Naive thymus-derived CD4-positive, alpha-beta T cell (primary cell): ENCODE measurements around the gene TRAPPC2L. TPM values are rescaled to one million over a fixed set of nuclear protein-coding genes. Genes with fewer than 3 reads are reported as not detected.

Source experiments
- ATAC-seq: fragments of 150-1000 bp; cut with Tn5 transposase; 2 replicates; pipeline ENCODE4 v1.10.0; 2021; ENCODE audit warnings: mild to moderate bottlenecking, moderate library complexity
- CTCF ChIA-PET: fragments of 350-600 bp; sonication (Branson Sonifier 250); formaldehyde crosslinking; loops from one replicate; lab custom pipeline; 2021; ENCODE audit warnings: antibody characterized with exemption; lab: Charles Lee
- POLR2A ChIA-PET: fragments of 350-600 bp; sonication (Branson Sonifier 250); formaldehyde crosslinking; loops from one replicate; lab custom pipeline; 2021; ENCODE audit warnings: antibody characterized with exemption, inconsistent platforms; lab: Charles Lee
- DNase-seq, 9 donors: peaks; one replicate each; pipeline versions ENCODE4 v3.0.0 to v3.0.0-alpha.2; 2020 to 2022; ENCODE audit warnings: mixed read lengths in 1 of 9
- H3K27ac ChIP-seq: one replicate; pipeline ENCODE4 v1.7.0; 2013; ENCODE audit warnings: mild to moderate bottlenecking, low read depth, low read length, moderate library complexity
- H3K27me3 ChIP-seq, 2 donors: one replicate each; pipeline ENCODE4 v1.7.0; 2013; ENCODE audit warnings: low read length in 2 of 2, mild to moderate bottlenecking in 2 of 2, moderate library complexity in 2 of 2; ENCODE audit not compliant: control insufficient read depth in 2 of 2, insufficient read depth in 2 of 2
- H3K36me3 ChIP-seq, 3 experiments: 1 replicate in 2 of 3; 2 replicates in 1 of 3; pipeline ENCODE4 v1.7.0; 2013; ENCODE audit warnings: low read length in 3 of 3, mild to moderate bottlenecking in 3 of 3, moderate library complexity in 1 of 3; ENCODE audit not compliant: insufficient read depth in 3 of 3, control insufficient read depth in 2 of 3
- H3K4me1 ChIP-seq, 2 donors: one replicate each; pipeline ENCODE4 v1.7.0; 2013; ENCODE audit warnings: low read length in 2 of 2, mild to moderate bottlenecking in 2 of 2, moderate library complexity in 1 of 2; ENCODE audit not compliant: control insufficient read depth in 2 of 2, insufficient read depth in 2 of 2
- H3K4me3 ChIP-seq: 2 replicates; pipeline ENCODE4 v1.7.0; 2013; ENCODE audit warnings: mild to moderate bottlenecking, low read length
- H3K9me3 ChIP-seq, 3 experiments: 1 replicate in 2 of 3; 2 replicates in 1 of 3; pipeline ENCODE4 v1.7.0; 2013; ENCODE audit warnings: low read length in 3 of 3; ENCODE audit not compliant: control insufficient read depth in 2 of 3
- H3K27ac Mint-ChIP-seq, 9 donors: one replicate each; pipeline ENCODE4 v1.8.0; 2020 to 2022; ENCODE audit warnings: mixed read lengths in 9 of 9, mild to moderate bottlenecking in 8 of 9, moderate library complexity in 5 of 9, inconsistent platforms in 2 of 9
- H3K27me3 Mint-ChIP-seq, 5 donors: one replicate each; pipeline ENCODE4 v1.8.0; 2021 to 2022; ENCODE audit warnings: mixed read lengths in 5 of 5, mild to moderate bottlenecking in 1 of 5
- H3K36me3 Mint-ChIP-seq, 5 donors: one replicate each; pipeline ENCODE4 v1.8.0; 2020 to 2022; ENCODE audit warnings: mixed read lengths in 5 of 5, mild to moderate bottlenecking in 3 of 5, inconsistent platforms in 1 of 5
- H3K4me1 Mint-ChIP-seq, 7 donors: one replicate each; pipeline ENCODE4 v1.8.0; 2020 to 2022; ENCODE audit warnings: mixed read lengths in 7 of 7, mild to moderate bottlenecking in 3 of 7, inconsistent platforms in 1 of 7
- H3K4me3 Mint-ChIP-seq, 10 donors: one replicate each; pipeline ENCODE4 v1.8.0; 2020 to 2022; ENCODE audit warnings: mild to moderate bottlenecking in 10 of 10, mixed read lengths in 10 of 10, moderate library complexity in 6 of 10, inconsistent platforms in 2 of 10
- H3K9me3 Mint-ChIP-seq, 11 donors: one replicate each; pipeline ENCODE4 v1.8.0; 2020 to 2022; ENCODE audit warnings: mixed read lengths in 11 of 11, mild to moderate bottlenecking in 4 of 11, inconsistent platforms in 1 of 11, moderate library complexity in 1 of 11
- intact Hi-C, 2 donors: fragments of 100-400 bp; cut with micrococcal nuclease; formaldehyde crosslinking; loops; one replicate each; pipeline ENCODE4 v1.15.1; 2023
- polyA plus RNA-seq, 2 donors: library from polyadenylated mRNA; unstranded; fragments of 300-500 nt; fragmentation: Illumina TruSeq; gene quantifications; one replicate each; pipeline ENCODE4 v1.2.3, GENCODE V29; 2021
- total RNA-seq, 6 experiments: library from RNA in 5 of 6; stranded (reverse) in 5 of 6; gene quantifications; 1 replicate in 5 of 6; 2 replicates in 1 of 6; pipeline ENCODE4 v1.2.3 and lab custom pipeline; 2021 to 2026

Gene TRAPPC2L
- total and polyA plus RNA-seq, 7 experiments from 2014 or later = 32.3 to 112 (median 69.1) TPM

DNA sequence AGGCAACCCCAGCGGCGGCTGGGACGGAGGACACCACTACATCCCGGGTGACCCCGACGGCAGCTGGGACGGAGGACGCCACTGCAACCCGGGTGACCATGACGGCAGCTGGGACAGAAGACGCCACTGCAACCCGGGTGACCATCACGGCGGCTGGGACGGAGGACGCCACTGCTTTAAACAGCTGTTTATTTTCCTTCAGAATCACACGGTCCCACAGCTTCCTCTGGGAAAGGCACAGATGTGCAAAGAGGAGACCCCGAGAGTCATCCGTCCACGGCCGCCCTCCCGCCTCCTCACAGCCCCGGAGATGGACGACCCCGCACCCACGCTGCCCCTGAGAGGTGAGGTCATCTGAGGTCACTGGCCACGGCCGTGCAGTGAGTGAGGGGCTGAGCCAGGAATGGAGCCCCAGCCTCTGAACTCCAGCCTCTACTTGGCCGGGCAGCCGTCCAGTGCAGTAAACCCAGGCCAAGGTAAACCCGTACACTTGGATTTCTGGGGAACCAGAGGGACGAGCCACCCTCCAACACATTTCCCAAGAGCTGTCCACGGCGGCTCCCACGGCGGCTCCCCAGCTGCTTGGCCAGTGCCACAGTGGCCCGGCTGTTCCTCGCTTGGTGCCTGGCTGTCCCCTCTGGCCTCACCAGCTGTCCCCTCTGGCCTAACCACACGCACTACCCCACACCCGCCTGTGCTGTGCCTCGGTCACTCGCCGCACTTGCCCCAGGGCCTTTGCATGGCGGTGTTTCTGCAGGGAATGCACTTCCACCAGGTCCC is 52.7 kb downstream of the TRAPPC2L start:
- Mint-ChIP-seq H3K27ac (no peak overlapping the region), H3K9me3 (peaks cover 0 to 6% (median 0%) of the 10 kb centered on the region in 11 donors), H3K36me3 (no peaks in the 10 kb centered on the region), H3K27me3 (peaks cover 0 to 6% (median 0%) of the 10 kb centered on the region in 5 donors), H3K4me1 (peaks cover 0 to 4% (median 0%) of the 10 kb centered on the region in 7 donors), H3K4me3 (no peak overlapping the region)
- CTCF ChIA-PET = no interaction called here
- Histone ChIP-seq H3K27me3 (no peaks in the 10 kb centered on the region), H3K36me3 (no peaks in the 10 kb centered on the region), H3K4me1 (no peaks in the 10 kb centered on the region), H3K9me3 (no peaks in the 10 kb centered on the region), H3K4me3 (no peak overlapping the region), H3K27ac (no peak overlapping the region)
- ATAC-seq = no peak
- POLR2A ChIA-PET = no interaction called here
- DNase-seq = no peak
- intact Hi-C loops = no loop called here

DNA sequence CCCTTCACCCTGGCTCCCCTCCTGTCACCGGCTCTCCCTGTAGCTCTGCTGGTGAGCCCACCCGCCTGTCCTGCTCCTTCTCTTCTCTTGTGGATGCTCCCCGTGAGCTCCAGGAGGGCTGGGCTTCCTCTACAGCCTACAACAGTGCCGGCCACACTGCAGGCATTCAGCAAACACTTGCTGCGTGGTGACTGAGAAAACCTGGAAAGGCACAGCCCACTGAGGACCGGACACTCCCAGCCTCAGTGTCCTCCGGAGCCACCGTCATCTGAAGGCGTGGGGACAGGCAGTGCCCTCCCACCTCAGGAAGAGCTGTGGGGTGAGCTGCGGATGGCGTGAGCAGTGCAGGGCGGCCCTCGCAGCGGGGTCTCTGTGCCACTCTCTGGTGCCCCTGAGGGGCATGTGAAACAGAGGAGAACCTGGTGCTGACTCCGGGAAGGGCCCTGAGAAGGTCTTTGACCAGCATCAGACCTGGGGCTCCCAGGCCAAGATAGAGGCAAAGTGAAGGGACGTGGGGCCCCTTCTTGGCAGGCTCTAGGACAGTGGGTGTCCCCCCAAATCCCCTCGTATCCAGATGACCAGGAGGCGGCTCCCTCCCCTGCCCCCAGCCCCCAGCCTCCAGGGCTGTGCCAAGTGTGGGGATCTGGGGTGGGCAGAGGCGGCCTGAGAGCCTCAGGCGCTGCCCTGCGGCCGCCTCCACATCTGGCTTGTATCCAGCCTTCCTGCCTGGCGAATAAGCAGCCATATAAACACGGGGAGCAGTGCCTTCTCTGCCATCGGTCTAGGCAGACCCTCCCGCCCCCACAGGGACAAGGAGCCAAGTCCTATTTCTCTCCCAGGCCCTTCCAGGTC is 53.6 kb downstream of the TRAPPC2L start:
- Mint-ChIP-seq H3K27ac (no peak overlapping the region), H3K27me3 (peaks cover 0 to 6% (median 0%) of the 10 kb centered on the region in 5 donors), H3K4me1 (peaks cover 0 to 4% (median 0%) of the 10 kb centered on the region in 7 donors), H3K4me3 (no peak overlapping the region), H3K9me3 (peaks cover 0 to 6% (median 0%) of the 10 kb centered on the region in 11 donors), H3K36me3 (no peaks in the 10 kb centered on the region)
- H3K36me3 ChIP-seq = no peaks in the 10 kb centered on the region
- CTCF ChIA-PET = no interaction called here
- H3K27me3 ChIP-seq = no peaks in the 10 kb centered on the region
- H3K4me3 ChIP-seq = no peak overlapping the region
- ATAC-seq (no peak), DNase-seq (no peak)
- H3K9me3 ChIP-seq = no peaks in the 10 kb centered on the region
- POLR2A ChIA-PET = no interaction called here
- intact Hi-C loops = no loop called here
- no peaks in the 10 kb centered on the region for H3K4me1 ChIP-seq
- no peak overlapping the region for H3K27ac ChIP-seq

DNA sequence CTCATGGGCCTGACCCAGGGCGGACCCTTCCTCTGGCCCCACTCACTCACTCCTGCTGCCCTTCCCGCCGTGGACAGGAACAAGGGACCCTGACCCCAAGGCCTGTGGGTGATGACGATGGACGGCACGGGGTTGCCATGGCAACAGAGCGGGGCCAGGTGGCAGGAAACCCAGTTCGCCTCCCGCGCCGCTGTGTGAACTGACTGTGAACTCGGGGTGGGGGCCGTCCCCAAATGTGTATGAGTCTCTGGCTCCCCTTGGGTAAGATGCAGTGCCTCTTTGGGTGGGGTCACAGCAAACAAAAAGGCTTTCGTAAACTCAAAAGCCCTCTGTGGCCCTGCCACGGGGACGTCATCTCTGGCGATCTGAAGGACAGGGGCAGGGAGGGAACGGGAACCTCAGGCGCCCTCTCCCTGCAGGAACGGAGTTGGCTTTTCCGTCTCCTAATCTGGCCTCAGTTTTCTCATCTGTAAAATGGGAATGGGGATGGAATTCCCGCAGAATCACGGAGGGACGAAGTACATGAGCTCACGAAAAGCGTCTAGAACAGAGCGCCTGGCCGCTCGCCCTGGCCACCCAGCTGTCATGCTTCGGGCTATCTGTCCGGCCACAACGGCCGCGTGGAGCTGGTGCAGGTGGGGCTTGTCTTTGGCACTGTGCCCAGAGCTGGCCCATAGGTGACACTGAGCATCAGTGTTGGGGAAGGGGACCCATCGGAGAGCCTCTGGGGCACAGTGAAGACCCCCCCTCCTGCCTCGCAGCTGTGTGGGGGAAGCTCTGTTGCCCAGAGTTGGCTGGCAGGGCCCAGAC is 54.4 kb downstream of the TRAPPC2L start:
- Mint-ChIP-seq H3K4me1 (no peaks in the 10 kb centered on the region), H3K27me3 (peaks cover 0 to 6% (median 0%) of the 10 kb centered on the region in 5 donors), H3K4me3 (no peak overlapping the region), H3K27ac (no peak overlapping the region), H3K9me3 (peaks cover 0 to 6% (median 0%) of the 10 kb centered on the region in 11 donors), H3K36me3 (no peaks in the 10 kb centered on the region)
- H3K27me3 ChIP-seq = no peaks in the 10 kb centered on the region
- no peak overlapping the region for H3K27ac ChIP-seq
- CTCF ChIA-PET = no interaction called here
- no peak overlapping the region for H3K4me3 ChIP-seq
- intact Hi-C loops = no loop called here
- no peaks in the 10 kb centered on the region for H3K36me3 ChIP-seq
- POLR2A ChIA-PET = no interaction called here
- ATAC-seq (no peak), DNase-seq (no peak)
- no peaks in the 10 kb centered on the region for H3K9me3 ChIP-seq
- H3K4me1 ChIP-seq = no peaks in the 10 kb centered on the region

DNA sequence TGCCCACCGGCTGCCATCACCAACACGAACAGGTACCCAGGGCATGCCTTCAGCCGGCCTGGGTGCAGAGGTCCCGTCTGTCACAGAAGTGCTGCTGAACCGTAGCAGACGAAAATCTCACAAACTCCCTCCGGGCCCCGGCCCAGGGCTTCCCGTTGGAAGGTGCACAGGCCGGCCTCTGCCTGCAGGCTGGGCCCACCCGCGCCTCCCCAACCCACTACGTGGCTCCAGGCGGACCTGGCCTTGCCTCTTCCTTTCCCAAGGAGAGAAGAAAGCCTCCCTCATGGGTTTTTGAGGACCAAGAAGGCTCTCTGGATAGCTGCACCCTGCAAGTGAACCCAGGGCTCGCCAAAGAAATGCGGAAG is 55.0 kb downstream of the TRAPPC2L start:
- Histone ChIP-seq H3K4me3 (no peak overlapping the region), H3K27ac (no peak overlapping the region), H3K9me3 (no peaks in the 10 kb centered on the region), H3K27me3 (no peaks in the 10 kb centered on the region), H3K4me1 (no peaks in the 10 kb centered on the region), H3K36me3 (no peaks in the 10 kb centered on the region)
- peaks cover 0 to 6% (median 0%) of the 10 kb centered on the region in 11 donors for H3K9me3 Mint-ChIP-seq
- H3K27me3 Mint-ChIP-seq = peaks cover 0 to 6% (median 0%) of the 10 kb centered on the region in 5 donors
- H3K27ac Mint-ChIP-seq = no peak overlapping the region
- no peaks in the 10 kb centered on the region for H3K4me1 Mint-ChIP-seq
- no peaks in the 10 kb centered on the region for H3K36me3 Mint-ChIP-seq
- DNase-seq = no peak
- ChIA-PET POLR2A (no interaction called here), CTCF (no interaction called here)
- no peak overlapping the region for H3K4me3 Mint-ChIP-seq
- intact Hi-C loops = no loop called here
- no peak for ATAC-seq

Other genes with a start within 250 kb of the TRAPPC2L start
- gene IL17C, start 218.6 kb upstream of the TRAPPC2L start, total RNA-seq = under 1 TPM in 1 of 5 experiments, not detected in 4; 0.37 TPM
- not detected for gene IL17C, start 218.6 kb upstream of the TRAPPC2L start, polyA plus RNA-seq
- gene CYBA, start 206.1 kb upstream of the TRAPPC2L start, total RNA-seq = 100 to 1,000 TPM; 240 to 498 (median 281) TPM
- gene CYBA, start 206.1 kb upstream of the TRAPPC2L start, polyA plus RNA-seq = 100 to 1,000 TPM; 454 to 537 TPM
- gene MVD, start 194.0 kb upstream of the TRAPPC2L start, total RNA-seq = 10 to 100 TPM; 37.7 to 66.9 (median 42.7) TPM
- 10 to 100 TPM; 12.9 to 23.5 TPM for gene MVD, start 194.0 kb upstream of the TRAPPC2L start, polyA plus RNA-seq
- gene SNAI3, start 170.6 kb upstream of the TRAPPC2L start, total RNA-seq = 10 to 100 TPM in 1 of 5 experiments, 1 to 10 TPM in 4; 2.7 to 13.0 (median 6.1) TPM
- gene SNAI3, start 170.6 kb upstream of the TRAPPC2L start, polyA plus RNA-seq = 10 to 100 TPM in 1 of 2 donors, 1 to 10 TPM in 1; 6.5 to 13.5 TPM
- 100 to 1,000 TPM in 4 of 5 experiments, 10 to 100 TPM in 1; 99.8 to 324 (median 133) TPM for gene RNF166, start 150.7 kb upstream of the TRAPPC2L start, total RNA-seq
- 10 to 100 TPM; 67.7 to 88.9 TPM for gene RNF166, start 150.7 kb upstream of the TRAPPC2L start, polyA plus RNA-seq
- gene CTU2, start 150.6 kb upstream of the TRAPPC2L start, total RNA-seq = 10 to 100 TPM; 26.0 to 43.3 (median 28.3) TPM
- 10 to 100 TPM; 13.0 to 14.8 TPM for gene CTU2, start 150.6 kb upstream of the TRAPPC2L start, polyA plus RNA-seq
- gene PIEZO1, start 71.9 kb upstream of the TRAPPC2L start, total RNA-seq = 100 to 1,000 TPM in 4 of 5 experiments, 10 to 100 TPM in 1; 84.5 to 237 (median 124) TPM
- gene PIEZO1, start 71.9 kb upstream of the TRAPPC2L start, polyA plus RNA-seq = 10 to 100 TPM in 1 of 2 donors, 1 to 10 TPM in 1; 3.6 to 12.2 TPM
- 10 to 100 TPM in 1 of 5 experiments, 1 to 10 TPM in 1, under 1 TPM in 2, not detected in 1; 0.35 to 79.2 (median 1.6) TPM for gene CDT1, start 53.3 kb upstream of the TRAPPC2L start, total RNA-seq
- gene CDT1, start 53.3 kb upstream of the TRAPPC2L start, polyA plus RNA-seq = under 1 TPM; 0.09 to 0.19 TPM
- 100 to 1,000 TPM; 134 to 178 (median 161) TPM for gene APRT, start 45.2 kb upstream of the TRAPPC2L start, total RNA-seq
- 100 to 1,000 TPM; 446 to 513 TPM for gene APRT, start 45.2 kb upstream of the TRAPPC2L start, polyA plus RNA-seq
- gene GALNS, start 180 bp upstream of the TRAPPC2L start, total RNA-seq = 10 to 100 TPM; 48.6 to 64.3 (median 57.5) TPM
- gene GALNS, start 180 bp upstream of the TRAPPC2L start, polyA plus RNA-seq = 10 to 100 TPM in 1 of 2 donors, 1 to 10 TPM in 1; 9.8 to 11.1 TPM
- not detected for gene PABPN1L, start 9.5 kb downstream of the TRAPPC2L start, total RNA-seq
- gene PABPN1L, start 9.5 kb downstream of the TRAPPC2L start, polyA plus RNA-seq = not detected
- 10 to 100 TPM in 1 of 5 experiments, 1 to 10 TPM in 1, under 1 TPM in 2, not detected in 1; 0.14 to 25.2 (median 3.2) TPM for gene CBFA2T3, start 120.1 kb downstream of the TRAPPC2L start, total RNA-seq
- under 1 TPM; 0.17 to 0.26 TPM for gene CBFA2T3, start 120.1 kb downstream of the TRAPPC2L start, polyA plus RNA-seq
- 10 to 100 TPM; 61.9 to 84.1 (median 74.3) TPM for gene ACSF3, start 236.7 kb downstream of the TRAPPC2L start, total RNA-seq
- 10 to 100 TPM; 26.2 to 45.7 TPM for gene ACSF3, start 236.7 kb downstream of the TRAPPC2L start, polyA plus RNA-seq